ENCODE measurements around the gene FOXF2.

FOXF2 gene

DNA sequence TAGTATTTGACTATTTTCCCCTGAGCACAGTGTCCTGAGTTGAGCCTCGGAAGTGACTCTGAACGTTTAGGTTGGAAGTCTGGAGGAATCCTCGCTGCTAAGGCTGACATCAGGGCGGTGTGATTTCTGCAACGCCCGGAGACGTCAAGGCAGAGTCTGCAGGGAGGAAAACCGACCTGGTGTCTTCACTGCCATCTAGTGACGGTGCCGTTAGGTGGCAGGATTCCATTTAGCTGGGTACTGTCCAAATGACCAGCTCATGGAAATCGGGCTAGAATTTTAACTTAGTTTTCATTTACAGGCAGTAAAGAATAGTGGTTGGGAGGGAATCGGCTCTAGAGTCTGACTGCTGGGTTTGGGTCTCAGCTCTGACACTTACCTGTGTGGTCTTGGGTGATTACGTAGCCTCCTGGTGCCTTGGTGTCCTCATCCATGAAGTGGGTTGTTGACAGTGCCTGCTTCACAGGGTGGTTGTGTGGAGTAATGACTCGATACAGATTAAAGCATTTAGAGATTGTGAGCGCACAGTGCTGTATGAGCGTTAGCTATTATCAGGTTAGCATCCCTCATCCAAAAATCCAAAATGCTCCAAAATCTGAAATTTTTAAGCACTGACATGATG is 35.0 kb downstream of the FOXF2 start:
- Histone ChIP-seq H2AK5ac (ENCODE audit: low read length) (no peak overlapping the region), H3K9ac (ENCODE audit: low read length) (no peak overlapping the region), H3K4me1 (ENCODE audit: control insufficient read depth, low read depth, low read length) (no peaks in the 10 kb centered on the region), H3K23ac (ENCODE audit: low read length) (no peak overlapping the region), H3K4ac (ENCODE audit: low read depth, low read length) (no peak overlapping the region), H3K79me2 (ENCODE audit: control insufficient read depth, insufficient read depth, low read length) (no peaks in the 10 kb centered on the region), H3K56ac (ENCODE audit: low read length) (no peak overlapping the region), H3K4me2 (ENCODE audit: low read length) (no peak overlapping the region), H4K8ac (ENCODE audit: low read depth, low read length) (no peak overlapping the region), H3K79me1 (ENCODE audit: low read length) (no peaks in the 10 kb centered on the region), H2BK120ac (ENCODE audit: low read depth, low read length) (no peak overlapping the region), H2BK15ac (replicated peaks; ENCODE audit: low read depth) (no peak overlapping the region), H4K5ac (ENCODE audit: low read length) (no peak overlapping the region), H3K27ac (ENCODE audit: low read depth, low read length) (no peak overlapping the region), H3K18ac (ENCODE audit: low read length) (no peak overlapping the region), H3K27me3 (ENCODE audit: insufficient read depth, low read length, poor library complexity) (no peaks in the 10 kb centered on the region), H3K4me3 (ENCODE audit: low read length) (no peak overlapping the region), H2BK5ac (ENCODE audit: low read length) (no peak overlapping the region), H3K36me3 (ENCODE audit: control insufficient read depth, insufficient read depth, low read length) (no peaks in the 10 kb centered on the region)
- WGBS (ENCODE audit: extremely low coverage, insufficient coverage, low lambda C conversion rate): no CpG with 5 or more reads among the region's 16 CpGs
- peak; percentile 79 for DNase-seq

DNA sequence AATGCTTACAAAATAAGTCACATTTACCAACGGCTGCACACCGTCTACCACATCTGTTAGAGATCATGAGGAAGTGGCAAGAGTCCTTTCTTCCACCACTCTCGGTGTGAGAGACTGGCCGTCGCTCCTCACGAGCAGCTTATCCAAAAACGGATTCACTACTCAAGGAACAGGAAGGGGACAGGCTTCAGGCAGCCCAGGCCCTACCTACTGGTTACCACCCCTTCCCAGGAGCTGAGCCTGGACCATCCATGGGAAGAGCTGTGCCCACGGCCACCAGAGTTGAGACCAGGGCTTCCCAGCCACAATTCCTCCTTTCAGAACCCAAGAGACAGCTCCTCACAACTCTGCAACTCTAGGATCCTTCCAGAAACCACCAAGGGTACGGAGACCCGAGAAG is 37.0 kb downstream of the FOXF2 start:
- Histone ChIP-seq H3K9ac (ENCODE audit: low read length) (no peak overlapping the region), H3K23ac (ENCODE audit: low read length) (no peak overlapping the region), H2AK5ac (ENCODE audit: low read length) (no peak overlapping the region), H3K4me3 (ENCODE audit: low read length) (no peak overlapping the region), H3K79me1 (ENCODE audit: low read length) (no peaks in the 10 kb centered on the region), H2BK15ac (replicated peaks; ENCODE audit: low read depth) (no peak overlapping the region), H3K56ac (ENCODE audit: low read length) (no peak overlapping the region), H4K8ac (ENCODE audit: low read depth, low read length) (no peak overlapping the region), H2BK120ac (ENCODE audit: low read depth, low read length) (no peak overlapping the region), H2BK5ac (ENCODE audit: low read length) (no peak overlapping the region), H3K4me1 (ENCODE audit: control insufficient read depth, low read depth, low read length) (no peaks in the 10 kb centered on the region), H3K79me2 (ENCODE audit: control insufficient read depth, insufficient read depth, low read length) (no peaks in the 10 kb centered on the region), H3K27me3 (ENCODE audit: insufficient read depth, low read length, poor library complexity) (no peaks in the 10 kb centered on the region), H3K18ac (ENCODE audit: low read length) (no peak overlapping the region), H3K4ac (ENCODE audit: low read depth, low read length) (no peak overlapping the region), H3K27ac (ENCODE audit: low read depth, low read length) (no peak overlapping the region), H3K4me2 (ENCODE audit: low read length) (no peak overlapping the region), H3K36me3 (ENCODE audit: control insufficient read depth, insufficient read depth, low read length) (no peaks in the 10 kb centered on the region), H4K5ac (ENCODE audit: low read length) (no peak overlapping the region)
- no peak for DNase-seq
- no CpG with 5 or more reads among the region's 10 CpGs for WGBS (ENCODE audit: extremely low coverage, insufficient coverage, low lambda C conversion rate)

DNA sequence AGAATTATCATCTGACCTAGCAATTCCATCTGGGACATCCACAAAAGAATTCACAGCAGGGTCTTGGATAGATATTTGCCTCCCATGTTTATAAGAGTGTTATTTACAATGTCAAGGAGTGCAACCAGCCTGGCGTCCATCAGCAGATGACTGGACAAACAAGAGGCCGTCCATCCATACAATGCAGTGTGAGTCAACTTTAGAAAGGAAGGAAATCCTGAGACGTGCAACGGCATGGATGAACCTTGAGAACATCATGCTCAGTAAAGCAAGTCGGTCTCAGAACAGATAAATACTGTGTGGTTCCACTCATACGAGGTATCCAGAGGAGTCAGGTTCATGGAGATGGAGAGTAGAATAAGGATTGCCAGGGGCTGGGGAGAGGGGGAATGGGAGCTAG is 46.4 kb downstream of the FOXF2 start:
- Histone ChIP-seq H3K4me1 (ENCODE audit: control insufficient read depth, low read depth, low read length) (no peaks in the 10 kb centered on the region), H3K4ac (ENCODE audit: low read depth, low read length) (no peak overlapping the region), H3K23ac (ENCODE audit: low read length) (no peak overlapping the region), H2BK120ac (ENCODE audit: low read depth, low read length) (no peak overlapping the region), H2AK5ac (ENCODE audit: low read length) (no peak overlapping the region), H3K18ac (ENCODE audit: low read length) (no peak overlapping the region), H3K27me3 (ENCODE audit: insufficient read depth, low read length, poor library complexity) (no peaks in the 10 kb centered on the region), H3K4me3 (ENCODE audit: low read length) (no peak overlapping the region), H3K79me1 (ENCODE audit: low read length) (no peaks in the 10 kb centered on the region), H3K56ac (ENCODE audit: low read length) (no peak overlapping the region), H3K36me3 (ENCODE audit: control insufficient read depth, insufficient read depth, low read length) (no peaks in the 10 kb centered on the region), H3K9ac (ENCODE audit: low read length) (no peak overlapping the region), H4K8ac (ENCODE audit: low read depth, low read length) (no peak overlapping the region), H3K79me2 (ENCODE audit: control insufficient read depth, insufficient read depth, low read length) (no peaks in the 10 kb centered on the region), H3K27ac (ENCODE audit: low read depth, low read length) (no peak overlapping the region), H4K5ac (ENCODE audit: low read length) (no peak overlapping the region), H3K4me2 (ENCODE audit: low read length) (no peak overlapping the region), H2BK5ac (ENCODE audit: low read length) (no peak overlapping the region), H2BK15ac (replicated peaks; ENCODE audit: low read depth) (no peak overlapping the region)
- no CpG with 5 or more reads among the region's 6 CpGs for WGBS (ENCODE audit: extremely low coverage, insufficient coverage, low lambda C conversion rate)
- DNase-seq: no peak

DNA sequence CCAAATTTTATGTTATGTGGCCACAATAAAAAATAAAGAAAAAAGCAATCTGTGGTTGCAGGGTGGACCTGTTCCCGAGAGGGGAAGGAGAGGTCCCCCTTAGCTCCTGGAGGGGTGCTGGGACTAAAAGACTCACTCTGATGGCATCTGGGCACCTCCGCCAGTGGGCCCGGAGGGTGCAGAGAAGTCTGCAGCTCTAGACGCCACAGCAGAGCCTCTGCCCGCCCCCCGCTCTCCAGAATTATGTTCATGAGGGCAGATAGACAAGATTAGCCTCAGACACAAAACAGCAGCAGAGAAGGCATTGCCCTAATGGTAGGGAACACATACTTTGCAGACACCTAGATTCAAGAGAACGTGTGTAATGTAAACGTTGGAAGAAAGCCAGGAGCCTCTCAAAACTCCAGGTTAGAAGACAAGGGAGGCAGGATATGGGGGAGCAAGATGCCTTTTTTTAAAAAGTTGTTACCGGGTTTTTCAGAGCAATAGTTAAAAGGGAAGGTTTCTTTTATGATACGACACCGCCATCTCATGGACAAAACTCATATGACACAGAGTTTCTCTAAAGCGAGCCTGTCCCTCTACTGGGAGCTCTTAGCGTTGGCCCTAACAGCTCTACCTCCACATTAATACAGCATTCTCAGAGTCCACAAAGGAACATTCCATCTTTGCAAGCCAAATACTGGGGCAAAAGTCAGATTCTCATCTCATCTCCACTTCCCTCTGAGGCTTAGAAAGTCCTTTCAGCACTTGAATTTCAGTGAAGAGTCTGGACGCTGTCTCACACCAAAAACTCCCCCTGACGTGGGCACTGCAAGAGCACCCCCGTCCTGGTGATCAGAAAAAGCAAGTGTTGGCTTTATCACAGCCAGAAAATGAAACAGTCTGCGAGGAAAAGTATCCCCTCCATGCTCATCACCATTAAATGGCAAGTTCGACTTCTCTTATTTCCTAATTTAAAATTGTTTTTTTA is 47.2 kb downstream of the FOXF2 start:
- DNase-seq: peak; percentile 78
- Histone ChIP-seq H3K79me2 (ENCODE audit: control insufficient read depth, insufficient read depth, low read length) (no peaks in the 10 kb centered on the region), H3K79me1 (ENCODE audit: low read length) (no peaks in the 10 kb centered on the region), H3K23ac (ENCODE audit: low read length) (no peak overlapping the region), H4K8ac (ENCODE audit: low read depth, low read length) (no peak overlapping the region), H3K27ac (ENCODE audit: low read depth, low read length) (no peak overlapping the region), H3K56ac (ENCODE audit: low read length) (no peak overlapping the region), H2AK5ac (ENCODE audit: low read length) (no peak overlapping the region), H2BK15ac (replicated peaks; ENCODE audit: low read depth) (no peak overlapping the region), H3K4me1 (ENCODE audit: control insufficient read depth, low read depth, low read length) (no peaks in the 10 kb centered on the region), H3K18ac (ENCODE audit: low read length) (no peak overlapping the region), H3K4me3 (ENCODE audit: low read length) (no peak overlapping the region), H3K36me3 (ENCODE audit: control insufficient read depth, insufficient read depth, low read length) (no peaks in the 10 kb centered on the region), H3K9ac (ENCODE audit: low read length) (no peak overlapping the region), H3K4me2 (ENCODE audit: low read length) (no peak overlapping the region), H4K5ac (ENCODE audit: low read length) (no peak overlapping the region), H2BK5ac (ENCODE audit: low read length) (no peak overlapping the region), H3K27me3 (ENCODE audit: insufficient read depth, low read length, poor library complexity) (no peaks in the 10 kb centered on the region), H2BK120ac (ENCODE audit: low read depth, low read length) (no peak overlapping the region), H3K4ac (ENCODE audit: low read depth, low read length) (no peak overlapping the region)
- WGBS (ENCODE audit: extremely low coverage, insufficient coverage, low lambda C conversion rate): no CpG with 5 or more reads among the region's 18 CpGs

DNA sequence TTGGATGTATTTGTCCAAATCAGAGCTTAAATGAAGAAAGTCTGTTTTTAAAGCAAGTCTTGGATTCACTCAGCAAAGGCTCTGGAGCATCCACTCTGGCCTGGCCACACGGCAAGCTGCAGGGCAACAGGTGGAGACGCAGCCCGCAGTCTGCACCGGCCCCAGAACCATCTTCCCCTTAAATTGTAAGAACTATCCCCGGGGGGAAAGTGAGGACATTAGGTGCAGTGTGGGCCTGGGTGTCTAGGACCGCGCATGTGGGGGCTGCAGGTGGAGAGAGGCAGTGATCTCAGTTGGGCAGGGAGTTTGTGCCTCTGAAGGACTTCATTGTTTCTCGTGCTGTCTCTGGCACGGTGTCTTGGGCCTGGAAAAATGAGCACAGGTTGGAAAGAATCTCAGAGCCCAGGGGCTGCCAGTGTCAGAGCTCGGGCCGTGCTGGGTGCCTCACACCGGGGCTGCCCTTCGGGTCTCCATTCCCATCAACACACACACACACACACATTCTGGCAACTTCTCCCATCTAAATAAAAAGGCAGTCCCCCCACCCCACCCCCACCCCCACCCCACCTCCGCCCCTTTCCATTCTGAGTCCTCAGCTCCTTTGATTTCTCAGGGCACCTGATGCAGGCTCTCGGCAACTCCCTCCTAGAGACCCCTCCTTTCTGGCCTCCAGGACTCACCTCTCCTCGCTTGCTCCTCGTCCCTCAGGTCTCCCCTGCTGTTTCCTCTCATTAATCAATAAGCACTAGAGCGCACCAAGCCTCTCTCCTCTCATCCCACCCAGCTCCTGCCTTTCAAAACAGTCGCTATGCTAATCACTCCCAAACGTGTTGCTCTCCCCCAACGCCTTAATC is 48.4 kb downstream of the FOXF2 start:
- Histone ChIP-seq H3K79me2 (ENCODE audit: control insufficient read depth, insufficient read depth, low read length) (no peaks in the 10 kb centered on the region), H3K4me3 (ENCODE audit: low read length) (no peak overlapping the region), H2AK5ac (ENCODE audit: low read length) (no peak overlapping the region), H4K8ac (ENCODE audit: low read depth, low read length) (no peak overlapping the region), H3K4ac (ENCODE audit: low read depth, low read length) (no peak overlapping the region), H3K9ac (ENCODE audit: low read length) (no peak overlapping the region), H3K18ac (ENCODE audit: low read length) (no peak overlapping the region), H2BK120ac (ENCODE audit: low read depth, low read length) (no peak overlapping the region), H3K4me2 (ENCODE audit: low read length) (no peak overlapping the region), H2BK5ac (ENCODE audit: low read length) (no peak overlapping the region), H3K27me3 (ENCODE audit: insufficient read depth, low read length, poor library complexity) (no peaks in the 10 kb centered on the region), H2BK15ac (replicated peaks; ENCODE audit: low read depth) (no peak overlapping the region), H3K36me3 (ENCODE audit: control insufficient read depth, insufficient read depth, low read length) (no peaks in the 10 kb centered on the region), H3K56ac (ENCODE audit: low read length) (no peak overlapping the region), H3K79me1 (ENCODE audit: low read length) (no peaks in the 10 kb centered on the region), H3K4me1 (ENCODE audit: control insufficient read depth, low read depth, low read length) (no peaks in the 10 kb centered on the region), H4K5ac (ENCODE audit: low read length) (no peak overlapping the region), H3K23ac (ENCODE audit: low read length) (no peak overlapping the region), H3K27ac (ENCODE audit: low read depth, low read length) (no peak overlapping the region)
- no peak for DNase-seq
- no CpG with 5 or more reads among the region's 21 CpGs for WGBS (ENCODE audit: extremely low coverage, insufficient coverage, low lambda C conversion rate)
